GM21367 (cell line): ENCODE results near the gene PLIN5.

Experiments used
- ATAC-seq: cut with Tn5 transposase; IDR thresholded peaks from one replicate; pipeline ENCODE4 v1.9.1; 2021; ENCODE audit not compliant: unreplicated experiment

Gene PLIN5

GRCh38 chr19:4523306-4524110 lies 11.5 kb downstream of the PLIN5 start:
- ATAC-seq: no peak

GRCh38 chr19:4522291-4523002 lies 12.6 kb downstream of the PLIN5 start:
- no peak for ATAC-seq

- ATAC-seq: no peak
These were observed 13.2 kb downstream of the PLIN5 start for GRCh38 chr19:4521888-4522242.

GRCh38 chr19:4521170-4521887 lies 13.7 kb downstream of the PLIN5 start:
- ATAC-seq: no peak

- no peak for ATAC-seq
These were observed 15.3 kb downstream of the PLIN5 start for GRCh38 chr19:4519521-4520277.

GRCh38 chr19:4519172-4519496 lies 15.9 kb downstream of the PLIN5 start:
- no peak for ATAC-seq

- ATAC-seq: no peak
These were observed 16.5 kb downstream of the PLIN5 start, which contains the start of gene PLIN4 for GRCh38 chr19:4518345-4519171. Gene PLIN4 (minus strand): TSS chr19:4518486. CDS start chr19:4518272, 214 bp downstream.

- no peak for ATAC-seq
These were observed 17.5 kb downstream of the PLIN5 start for GRCh38 chr19:4517451-4518057.

- no peak for ATAC-seq
These were observed 18.1 kb downstream of the PLIN5 start for GRCh38 chr19:4516939-4517300.

- no peak for ATAC-seq
These were observed 18.7 kb downstream of the PLIN5 start for GRCh38 chr19:4516199-4516938.

- ATAC-seq: no peak
These were observed 19.3 kb downstream of the PLIN5 start for GRCh38 chr19:4515732-4516131.

GRCh38 chr19:4513248-4513647 lies 21.8 kb downstream of the PLIN5 start:
- no peak for ATAC-seq

- ATAC-seq: no peak
These were observed 23.0 kb downstream of the PLIN5 start for GRCh38 chr19:4512070-4512469.

- ATAC-seq: no peak
These were observed 23.5 kb downstream of the PLIN5 start for GRCh38 chr19:4511300-4512054.

- no peak for ATAC-seq
These were observed 24.4 kb downstream of the PLIN5 start for GRCh38 chr19:4510435-4511255.

- ATAC-seq: no peak
These were observed 26.3 kb downstream of the PLIN5 start for GRCh38 chr19:4508698-4509097.

- ATAC-seq: no peak
These were observed 27.2 kb downstream of the PLIN5 start for GRCh38 chr19:4507804-4508203.

GRCh38 chr19:4507150-4507452 lies 27.9 kb downstream of the PLIN5 start:
- ATAC-seq: no peak
